GM19463 (cell line): ENCODE data around the gene NPBWR2.
"Not testable (repeated sequence)": the region's sequence is repeated elsewhere in the genome, so short reads cannot be mapped to it uniquely, and the experiment has no call there.

ENCODE experiments used
- ATAC-seq: cut with Tn5 transposase; IDR thresholded peaks from one replicate; pipeline ENCODE4 v1.9.1; 2021; ENCODE audit warnings: mild to moderate bottlenecking, moderate library complexity; ENCODE audit not compliant: unreplicated experiment

Gene NPBWR2

GRCh38 chr20:64087226-64087825 is 20.0 kb downstream of the NPBWR2 start:
- not testable (repeated sequence) for ATAC-seq

- no peak for ATAC-seq
Observed at GRCh38 chr20:64086801-64087200, 20.6 kb downstream of the NPBWR2 start.

GRCh38 chr20:64084685-64085152 is 22.6 kb downstream of the NPBWR2 start:
- ATAC-seq: no peak

GRCh38 chr20:64083804-64084684 is 23.3 kb downstream of the NPBWR2 start, which contains the start of gene LKAAEAR1:
Gene LKAAEAR1 (minus strand): TSS chr20:64084398. CDS start chr20:64084219, 179 bp downstream.
- no peak for ATAC-seq

GRCh38 chr20:64083378-64083803 is 24.0 kb downstream of the NPBWR2 start:
- ATAC-seq: no peak

- no peak for ATAC-seq
Observed at GRCh38 chr20:64082820-64083377, 24.5 kb downstream of the NPBWR2 start.

- no peak for ATAC-seq
Observed at GRCh38 chr20:64082126-64082731, 25.1 kb downstream of the NPBWR2 start.

- no peak for ATAC-seq
Observed at GRCh38 chr20:64081624-64081964, 25.8 kb downstream of the NPBWR2 start.

GRCh38 chr20:64080813-64081623 is 26.3 kb downstream of the NPBWR2 start:
- ATAC-seq: no peak

- ATAC-seq: peak; percentile 8
Observed at GRCh38 chr20:64080013-64080812, 27.2 kb downstream of the NPBWR2 start, which contains the start of gene OPRL1. Gene OPRL1 (plus strand): TSS chr20:64080082. CDS start chr20:64092721, 12,639 bp downstream.

GRCh38 chr20:64079273-64080012 is 27.9 kb downstream of the NPBWR2 start, which contains the start of gene RGS19:
Gene RGS19 (minus strand): TSS chr20:64079518. CDS start chr20:64076886, 2,632 bp downstream.
- ATAC-seq: peak; percentile 47

- no peak for ATAC-seq
Observed at GRCh38 chr20:64078934-64079272, 28.5 kb downstream of the NPBWR2 start.

- no peak for ATAC-seq
Observed at GRCh38 chr20:64077876-64078551, 29.4 kb downstream of the NPBWR2 start.

- ATAC-seq: no peak
Observed at GRCh38 chr20:64077541-64077875, 29.9 kb downstream of the NPBWR2 start.

GRCh38 chr20:64077094-64077493 is 30.3 kb downstream of the NPBWR2 start:
- no peak for ATAC-seq

- no peak for ATAC-seq
Observed at GRCh38 chr20:64076061-64076997, 31.0 kb downstream of the NPBWR2 start.

GRCh38 chr20:64075556-64075955 is 31.8 kb downstream of the NPBWR2 start:
- no peak for ATAC-seq
